BE2C (cell line): ENCODE results near the gene ZCCHC17.

ENCODE experiments used
- DNase-seq: peaks from one replicate; pipeline ENCODE4 v3.0.0-alpha.2; 2020
- H3K27me3 ChIP-seq: fragments of 250-450 bp; sonication (Bioruptor Pico); 2 replicates; pipeline ENCODE4 v1.5.1; 2020; ENCODE audit warnings: mild to moderate bottlenecking
- H3K36me3 ChIP-seq: fragments of 250-450 bp; sonication (Bioruptor Pico); 2 replicates; pipeline ENCODE4 v1.5.1; 2020; ENCODE audit warnings: mild to moderate bottlenecking
- H3K4me1 ChIP-seq: fragments of 250-450 bp; sonication (Bioruptor Pico); 2 replicates; pipeline ENCODE4 v1.5.1; 2020
- H3K4me3 ChIP-seq: 2 replicates; pipeline ENCODE4 v1.5.1; 2011; ENCODE audit warnings: low read depth, low read length
- H3K9me3 ChIP-seq: fragments of 250-450 bp; sonication (Bioruptor Pico); 2 replicates; pipeline ENCODE4 v1.5.1; 2020
- TF ChIP-seq, protein P1 (sequence below): IDR thresholded peaks from 2 replicates; pipeline ENCODE4 v1.5.1; 2012; ENCODE audit warnings: mild to moderate bottlenecking, low read depth, low read length

Gene ZCCHC17

DNA sequence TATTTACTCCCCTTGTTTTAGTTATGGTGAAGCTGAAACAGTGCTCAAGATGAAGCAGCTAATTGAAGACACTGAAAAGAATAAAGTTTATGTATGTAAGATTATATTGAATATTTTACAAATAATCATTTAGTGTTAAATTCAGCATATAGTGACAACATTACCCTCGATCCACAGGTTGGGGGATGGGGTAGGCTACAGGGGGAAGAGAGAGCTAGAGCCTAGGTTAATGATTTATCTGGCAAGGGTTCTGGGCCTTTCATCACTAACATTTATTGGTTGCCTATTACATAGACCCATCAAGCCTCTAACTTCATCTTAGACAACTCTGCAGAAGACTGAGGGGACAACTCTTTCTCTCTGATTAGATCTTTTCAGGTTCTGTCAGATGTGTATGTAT is 21.3 kb downstream of the ZCCHC17 start:
- TF ChIP-seq, protein P1, sequence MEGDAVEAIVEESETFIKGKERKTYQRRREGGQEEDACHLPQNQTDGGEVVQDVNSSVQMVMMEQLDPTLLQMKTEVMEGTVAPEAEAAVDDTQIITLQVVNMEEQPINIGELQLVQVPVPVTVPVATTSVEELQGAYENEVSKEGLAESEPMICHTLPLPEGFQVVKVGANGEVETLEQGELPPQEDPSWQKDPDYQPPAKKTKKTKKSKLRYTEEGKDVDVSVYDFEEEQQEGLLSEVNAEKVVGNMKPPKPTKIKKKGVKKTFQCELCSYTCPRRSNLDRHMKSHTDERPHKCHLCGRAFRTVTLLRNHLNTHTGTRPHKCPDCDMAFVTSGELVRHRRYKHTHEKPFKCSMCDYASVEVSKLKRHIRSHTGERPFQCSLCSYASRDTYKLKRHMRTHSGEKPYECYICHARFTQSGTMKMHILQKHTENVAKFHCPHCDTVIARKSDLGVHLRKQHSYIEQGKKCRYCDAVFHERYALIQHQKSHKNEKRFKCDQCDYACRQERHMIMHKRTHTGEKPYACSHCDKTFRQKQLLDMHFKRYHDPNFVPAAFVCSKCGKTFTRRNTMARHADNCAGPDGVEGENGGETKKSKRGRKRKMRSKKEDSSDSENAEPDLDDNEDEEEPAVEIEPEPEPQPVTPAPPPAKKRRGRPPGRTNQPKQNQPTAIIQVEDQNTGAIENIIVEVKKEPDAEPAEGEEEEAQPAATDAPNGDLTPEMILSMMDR: no peak
- DNase-seq: no peak
- Histone ChIP-seq H3K9me3 (no peaks in the 10 kb centered on the region), H3K4me1 (no peaks in the 10 kb centered on the region), H3K27me3 (no peaks in the 10 kb centered on the region), H3K36me3 (no peaks in the 10 kb centered on the region), H3K4me3 (no peak overlapping the region)

DNA sequence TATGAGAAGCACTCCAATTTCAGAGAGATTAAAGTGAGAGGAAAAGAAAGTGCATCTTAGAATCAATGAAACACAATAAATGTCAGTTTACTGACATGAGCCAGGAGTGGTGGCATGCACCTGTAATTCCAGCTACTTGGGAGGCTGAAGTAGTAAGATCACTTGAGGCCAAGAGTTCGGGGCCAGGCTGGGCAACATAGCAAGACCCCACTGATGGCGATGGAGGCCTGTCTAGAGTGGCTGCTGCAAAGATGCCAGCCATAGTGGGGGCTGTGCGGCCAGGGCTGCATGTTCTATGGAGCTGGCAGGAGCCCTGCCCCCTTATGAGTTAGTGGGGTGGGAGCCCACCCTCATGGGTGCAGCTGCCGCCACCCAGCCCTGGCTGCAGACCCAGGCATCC is 27.3 kb downstream of the ZCCHC17 start:
- no peaks in the 10 kb centered on the region for H3K36me3 ChIP-seq
- H3K27me3 ChIP-seq: no peaks in the 10 kb centered on the region
- H3K9me3 ChIP-seq: no peaks in the 10 kb centered on the region
- no peak overlapping the region for H3K4me3 ChIP-seq
- TF ChIP-seq, protein P1: no peak
- H3K4me1 ChIP-seq: no peaks in the 10 kb centered on the region
- no peak for DNase-seq

DNA sequence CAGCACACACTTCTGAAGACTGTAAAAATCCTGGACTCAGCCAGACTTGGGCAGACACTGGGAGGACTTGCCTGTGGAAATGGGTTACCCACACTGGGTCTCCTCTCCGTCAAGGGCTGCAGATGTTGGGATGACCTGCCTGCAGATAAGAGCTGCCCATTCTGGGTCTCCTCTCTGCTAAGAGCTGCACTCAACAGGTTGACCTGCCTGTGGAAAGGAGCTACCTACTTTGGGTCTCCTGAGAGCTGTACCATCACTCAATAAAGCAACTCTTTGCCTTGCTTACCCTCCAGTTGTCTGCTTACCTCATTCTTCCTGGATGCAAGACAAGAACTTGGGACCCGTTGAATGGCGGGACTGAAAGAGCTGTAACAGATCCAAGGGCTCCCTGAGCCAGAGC is 28.2 kb downstream of the ZCCHC17 start:
- H3K27me3 ChIP-seq: no peaks in the 10 kb centered on the region
- H3K9me3 ChIP-seq: no peaks in the 10 kb centered on the region
- H3K4me1 ChIP-seq: no peaks in the 10 kb centered on the region
- no peaks in the 10 kb centered on the region for H3K36me3 ChIP-seq
- no peak overlapping the region for H3K4me3 ChIP-seq
- DNase-seq: no peak
- TF ChIP-seq, protein P1: no peak

DNA sequence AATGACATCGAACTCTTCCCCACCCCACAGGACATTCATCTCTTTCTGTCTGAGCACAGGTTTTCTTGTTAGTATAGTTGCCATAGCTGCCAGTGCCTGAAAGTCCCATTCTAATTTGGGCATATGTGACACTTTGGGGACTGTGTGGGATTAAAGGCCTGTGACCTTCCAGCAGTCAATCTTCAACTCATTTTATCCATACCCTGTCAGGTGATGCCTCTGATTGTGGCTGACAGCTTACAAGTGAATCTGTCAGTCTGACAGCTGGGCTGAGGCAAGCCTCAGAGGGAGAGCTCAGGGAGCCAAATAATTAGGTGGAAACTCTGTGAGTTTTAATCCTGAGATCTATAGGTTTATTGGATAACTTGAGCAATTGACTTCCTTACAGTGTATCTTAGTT is 29.6 kb downstream of the ZCCHC17 start:
- Histone ChIP-seq H3K4me1 (no peaks in the 10 kb centered on the region), H3K36me3 (no peaks in the 10 kb centered on the region), H3K27me3 (no peaks in the 10 kb centered on the region), H3K4me3 (no peak overlapping the region), H3K9me3 (no peaks in the 10 kb centered on the region)
- no peak for DNase-seq
- TF ChIP-seq, protein P1: no peak

DNA sequence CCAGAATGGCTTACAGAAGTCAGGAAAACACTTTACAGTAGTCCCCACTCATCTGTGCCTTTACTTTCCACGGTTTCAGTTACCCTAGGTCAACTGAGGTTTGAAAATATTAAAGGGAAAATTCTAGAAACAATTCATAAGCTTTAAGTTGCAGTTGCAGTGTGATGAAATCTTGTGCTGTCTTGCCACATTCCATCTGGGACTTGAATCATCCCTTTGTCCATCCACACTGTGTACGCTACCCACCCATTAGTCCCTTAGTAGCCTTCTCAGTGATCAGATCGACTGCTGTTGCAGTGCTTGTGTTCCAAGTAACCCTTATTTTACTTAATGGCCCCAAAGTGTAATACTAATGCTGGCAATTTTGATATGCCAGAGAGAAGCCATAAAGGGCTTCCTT is 30.5 kb downstream of the ZCCHC17 start:
- Histone ChIP-seq H3K27me3 (no peaks in the 10 kb centered on the region), H3K4me1 (no peaks in the 10 kb centered on the region), H3K4me3 (no peak overlapping the region), H3K9me3 (no peaks in the 10 kb centered on the region), H3K36me3 (no peaks in the 10 kb centered on the region)
- TF ChIP-seq, protein P1: no peak
- DNase-seq: no peak

DNA sequence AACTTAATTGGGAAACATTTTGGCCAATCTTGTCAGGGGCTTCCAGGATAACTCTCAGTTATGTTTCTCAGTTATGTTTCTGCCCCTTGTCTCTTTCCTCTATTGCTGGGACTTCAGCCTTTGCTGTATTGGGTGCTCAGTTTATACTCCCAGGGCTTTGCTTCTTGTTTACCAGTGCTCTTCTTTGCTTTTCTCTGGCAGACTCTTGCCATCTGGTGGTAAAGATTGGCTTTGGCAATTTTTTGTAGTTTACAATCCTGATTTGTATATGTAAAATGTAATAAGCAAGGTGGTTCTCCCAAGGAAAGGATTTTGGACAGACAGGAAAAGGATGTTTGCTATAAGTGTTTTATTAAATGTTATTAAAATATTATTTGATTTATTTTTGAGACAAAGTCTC is 38.2 kb downstream of the ZCCHC17 start:
- H3K36me3 ChIP-seq: no peaks in the 10 kb centered on the region
- H3K4me3 ChIP-seq: no peak overlapping the region
- H3K9me3 ChIP-seq: no peaks in the 10 kb centered on the region
- no peaks in the 10 kb centered on the region for H3K27me3 ChIP-seq
- DNase-seq: no peak
- TF ChIP-seq, protein P1: peak; percentile 67
- H3K4me1 ChIP-seq: no peaks in the 10 kb centered on the region
